ENCODE measurements around the gene PTPN21. TPM values are rescaled to one million over a fixed set of nuclear protein-coding genes. Genes with fewer than 3 reads are reported as not detected.

The PTPN21 gene
- polyA plus RNA-seq, 3 donors, result not detected

DNA sequence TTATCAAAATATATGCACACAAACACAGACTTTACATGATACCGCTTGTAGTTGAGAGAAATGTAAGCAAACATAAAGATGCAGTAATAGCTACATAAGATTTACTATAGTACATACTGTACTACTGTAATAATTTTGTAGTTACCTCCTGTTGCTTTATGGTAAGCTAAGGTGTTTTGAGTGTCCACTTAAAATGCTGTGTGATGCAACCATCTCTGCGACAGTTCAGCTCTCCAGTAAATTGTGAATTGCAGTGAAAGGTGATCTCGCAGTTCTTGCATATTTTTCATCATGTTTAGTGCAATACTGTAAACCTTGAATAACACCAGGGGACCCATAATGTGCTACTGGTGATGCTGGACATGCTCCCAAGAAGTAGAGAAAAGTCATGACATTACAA lies 29.6 kb upstream of the PTPN21 start:
- Histone ChIP-seq H3K27ac (ENCODE audit: low read depth in 1 of 2, low read length in 2 of 2) (no peak overlapping the region), H3K9me3 (replicated peaks in 1 of 2; ENCODE audit: control insufficient read depth in 1 of 2, insufficient read depth in 1 of 2, low read length in 2 of 2) (no peaks in the 10 kb centered on the region), H3K27me3 (ENCODE audit: control insufficient read depth in 2 of 2, insufficient read depth in 2 of 2, low read length in 2 of 2) (no peaks in the 10 kb centered on the region), H3K4me1 (ENCODE audit: control insufficient read depth in 1 of 2, insufficient read depth in 2 of 2, low read length in 2 of 2) (no peaks in the 10 kb centered on the region), H3K36me3 (replicated peaks in 1 of 2; ENCODE audit: control insufficient read depth in 1 of 2, insufficient read depth in 2 of 2, low read length in 2 of 2) (peaks cover 33 to 93% of the 10 kb centered on the region in 2 donors), H3K4me2 (replicated peaks; ENCODE audit: extremely low read depth, low read length, poor library complexity, severe bottlenecking) (no peak overlapping the region), H3K4me3 (replicated peaks in 1 of 3; ENCODE audit: low read depth in 2 of 3, low read length in 3 of 3) (no peak overlapping the region), H3K79me2 (ENCODE audit: insufficient read depth, low read length) (no peaks in the 10 kb centered on the region), H3K9ac (ENCODE audit: insufficient read depth, low read length, poor library complexity, severe bottlenecking) (no peak overlapping the region), H4K20me1 (ENCODE audit: insufficient read depth, low read length) (no peaks in the 10 kb centered on the region), H2AFZ (ENCODE audit: insufficient read depth, low read depth, low read length, poor library complexity, severe bottlenecking) (no peak overlapping the region)
- Mint-ChIP-seq H3K4me1 (no peaks in the 10 kb centered on the region), H3K27me3 (ENCODE audit: low read depth in 3 of 3) (no peaks in the 10 kb centered on the region), H3K9me3 (no peaks in the 10 kb centered on the region), H3K36me3 (peaks cover 66 to 83% of the 10 kb centered on the region in 2 donors), H3K27ac (no peak overlapping the region), H3K4me3 (no peak overlapping the region)
- intact Hi-C loops (cut with micrococcal nuclease), result no loop called here
- WGBS (ENCODE audit: insufficient coverage), result 100% methylated on average over 2 of the region's 3 CpGs
- TF ChIP-seq, protein P1, sequence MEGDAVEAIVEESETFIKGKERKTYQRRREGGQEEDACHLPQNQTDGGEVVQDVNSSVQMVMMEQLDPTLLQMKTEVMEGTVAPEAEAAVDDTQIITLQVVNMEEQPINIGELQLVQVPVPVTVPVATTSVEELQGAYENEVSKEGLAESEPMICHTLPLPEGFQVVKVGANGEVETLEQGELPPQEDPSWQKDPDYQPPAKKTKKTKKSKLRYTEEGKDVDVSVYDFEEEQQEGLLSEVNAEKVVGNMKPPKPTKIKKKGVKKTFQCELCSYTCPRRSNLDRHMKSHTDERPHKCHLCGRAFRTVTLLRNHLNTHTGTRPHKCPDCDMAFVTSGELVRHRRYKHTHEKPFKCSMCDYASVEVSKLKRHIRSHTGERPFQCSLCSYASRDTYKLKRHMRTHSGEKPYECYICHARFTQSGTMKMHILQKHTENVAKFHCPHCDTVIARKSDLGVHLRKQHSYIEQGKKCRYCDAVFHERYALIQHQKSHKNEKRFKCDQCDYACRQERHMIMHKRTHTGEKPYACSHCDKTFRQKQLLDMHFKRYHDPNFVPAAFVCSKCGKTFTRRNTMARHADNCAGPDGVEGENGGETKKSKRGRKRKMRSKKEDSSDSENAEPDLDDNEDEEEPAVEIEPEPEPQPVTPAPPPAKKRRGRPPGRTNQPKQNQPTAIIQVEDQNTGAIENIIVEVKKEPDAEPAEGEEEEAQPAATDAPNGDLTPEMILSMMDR (IDR thresholded peaks at IDR 0.05), result no peak
- DNase-seq, result no peak

DNA sequence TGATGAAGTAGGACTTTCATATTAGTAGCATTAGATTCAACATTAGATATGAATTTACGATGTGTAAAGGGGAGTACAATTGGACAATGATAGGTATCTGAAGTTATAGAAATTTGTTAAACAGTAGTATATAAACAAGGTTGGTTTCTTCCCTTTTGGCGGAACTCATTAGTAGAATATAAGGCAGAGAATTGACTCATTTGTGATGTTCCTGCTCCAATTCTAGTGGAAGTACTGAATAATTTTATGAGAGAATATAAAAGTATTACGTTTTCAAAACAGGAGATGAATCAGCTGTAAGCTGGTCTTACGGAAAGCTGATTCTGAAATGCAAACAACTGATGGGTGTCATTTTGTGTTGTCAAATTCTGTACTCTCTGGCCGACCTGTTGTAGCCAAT lies 21.4 kb upstream of the PTPN21 start:
- peaks cover 74 to 91% of the 10 kb centered on the region in 2 donors for H3K36me3 Mint-ChIP-seq
- Histone ChIP-seq H4K20me1 (ENCODE audit: insufficient read depth, low read length) (no peaks in the 10 kb centered on the region), H2AFZ (ENCODE audit: insufficient read depth, low read depth, low read length, poor library complexity, severe bottlenecking) (no peak overlapping the region), H3K9ac (ENCODE audit: insufficient read depth, low read length, poor library complexity, severe bottlenecking) (no peak overlapping the region), H3K4me2 (replicated peaks; ENCODE audit: extremely low read depth, low read length, poor library complexity, severe bottlenecking) (no peak overlapping the region), H3K27ac (ENCODE audit: low read depth in 1 of 2, low read length in 2 of 2) (no peak overlapping the region), H3K4me3 (replicated peaks in 1 of 3; ENCODE audit: low read depth in 2 of 3, low read length in 3 of 3) (no peak overlapping the region), H3K36me3 (replicated peaks in 1 of 2; ENCODE audit: control insufficient read depth in 1 of 2, insufficient read depth in 2 of 2, low read length in 2 of 2) (peaks cover 87 to 95% of the 10 kb centered on the region in 2 donors), H3K27me3 (ENCODE audit: control insufficient read depth in 2 of 2, insufficient read depth in 2 of 2, low read length in 2 of 2) (no peaks in the 10 kb centered on the region), H3K79me2 (ENCODE audit: insufficient read depth, low read length) (no peaks in the 10 kb centered on the region), H3K4me1 (ENCODE audit: control insufficient read depth in 1 of 2, insufficient read depth in 2 of 2, low read length in 2 of 2) (no peaks in the 10 kb centered on the region), H3K9me3 (replicated peaks in 1 of 2; ENCODE audit: control insufficient read depth in 1 of 2, insufficient read depth in 1 of 2, low read length in 2 of 2) (no peaks in the 10 kb centered on the region)
- H3K4me3 Mint-ChIP-seq, result no peak overlapping the region
- H3K9me3 Mint-ChIP-seq, result no peaks in the 10 kb centered on the region
- no peaks in the 10 kb centered on the region for H3K27me3 Mint-ChIP-seq (ENCODE audit: low read depth in 3 of 3)
- intact Hi-C loops (cut with micrococcal nuclease), result no loop called here
- no peak overlapping the region for H3K27ac Mint-ChIP-seq
- WGBS (ENCODE audit: insufficient coverage), result 92% methylated on average over 3 of the region's 5 CpGs
- DNase-seq, result no peak
- no peaks in the 10 kb centered on the region for H3K4me1 Mint-ChIP-seq
- TF ChIP-seq, protein P1 (IDR thresholded peaks at IDR 0.05), result no peak
